SU-DHL-6 (cell line): ENCODE results near the gene UNC13B.

Experiments used
- H2AFZ ChIP-seq: fragments of 200-600 bp; sonication (generic); 2 replicates; pipeline ENCODE4 v1.6.1; 2014; ENCODE audit warnings: low read depth, mild to moderate bottlenecking, moderate library complexity, mixed read lengths, antibody characterized with exemption, low read length; ENCODE audit not compliant: severe bottlenecking
- H3F3A ChIP-seq: fragments of 200-600 bp; shearing (Covaris generic); 2 replicates; pipeline ENCODE4 v1.6.0; 2016; ENCODE audit warnings: antibody characterized with exemption, mild to moderate bottlenecking; ENCODE audit not compliant: insufficient read depth
- H3K27ac ChIP-seq: fragments of 200-600 bp; sonication (generic); 2 replicates; pipeline ENCODE4 v1.5.1; 2016; ENCODE audit warnings: low read depth, mild to moderate bottlenecking, low read length, moderate library complexity, mixed read lengths
- H3K27me3 ChIP-seq: fragments of 200-600 bp; sonication (generic), shearing (Covaris generic); 2 replicates; pipeline ENCODE4 v1.6.0; 2014; ENCODE audit warnings: mild to moderate bottlenecking, low read length
- H3K36me3 ChIP-seq: fragments of 200-600 bp; sonication (generic); 2 replicates; pipeline ENCODE4 v1.6.1; 2014; ENCODE audit warnings: mild to moderate bottlenecking, low read length, mixed read lengths
- H3K4me2 ChIP-seq: fragments of 300-600, 200-600 bp; shearing (Covaris generic), sonication (generic); 2 replicates; pipeline ENCODE4 v1.6.0; 2014; ENCODE audit warnings: low read length, low read depth, mild to moderate bottlenecking; ENCODE audit not compliant: poor library complexity, severe bottlenecking
- H3K4me3 ChIP-seq: fragments of 200-600 bp; sonication (generic); 2 replicates; pipeline ENCODE4 v1.5.1; 2014; ENCODE audit warnings: antibody characterized with exemption, low read length, mild to moderate bottlenecking, mixed read lengths; ENCODE audit not compliant: insufficient read depth, poor library complexity, severe bottlenecking
- H3K79me2 ChIP-seq: fragments of 200-600 bp; sonication (generic); 2 replicates; pipeline ENCODE4 v1.6.1; 2014; ENCODE audit warnings: mild to moderate bottlenecking, low read length, moderate library complexity; ENCODE audit not compliant: insufficient read depth
- H3K9ac ChIP-seq: fragments of 200-600 bp; sonication (generic); 2 replicates; pipeline ENCODE4 v1.7.0; 2014; ENCODE audit warnings: mild to moderate bottlenecking, low read length
- H3K9me2 ChIP-seq: fragments of 200-600 bp; sonication (generic); replicated peaks from 2 replicates; pipeline ENCODE4 v1.6.1; 2014; ENCODE audit warnings: low read length; ENCODE audit not compliant: insufficient read depth
- H3K9me3 ChIP-seq: fragments of 200-600 bp; sonication (generic); 2 replicates; pipeline ENCODE4 v1.6.1; 2014; ENCODE audit warnings: low read length, mixed read lengths; ENCODE audit not compliant: insufficient read depth
- H4K20me1 ChIP-seq: fragments of 200-600 bp; sonication (generic); 2 replicates; pipeline ENCODE4 v1.6.1; 2014; ENCODE audit warnings: low read depth, mild to moderate bottlenecking, antibody characterized with exemption, low read length, moderate library complexity, mixed read lengths
- CTCF ChIP-seq: fragments of 200-600 bp; sonication (generic); IDR thresholded peaks from one replicate; pipeline ENCODE4 v1.5.1; 2017; ENCODE audit warnings: antibody characterized with exemption, mild to moderate bottlenecking, low read length, moderate library complexity; ENCODE audit not compliant: insufficient read depth, poor library complexity, severe bottlenecking
- EZH2phosphoT487 ChIP-seq: fragments of 200-600 bp; sonication (generic), shearing (Covaris generic); conservative IDR thresholded peaks from 2 replicates; pipeline ENCODE4 v1.6.1; 2018; ENCODE audit warnings: mild to moderate bottlenecking, antibody characterized with exemption, low read length, moderate library complexity, mixed read lengths

UNC13B gene

GRCh38 chr9:35254237-35254636 is 92.4 kb downstream of the UNC13B start:
- Histone ChIP-seq H3K79me2 (no peaks in the 10 kb centered on the region), H3K4me2 (no peak overlapping the region), H3K9ac (no peak overlapping the region), H4K20me1 (no peaks in the 10 kb centered on the region), H3K9me2 (no peaks in the 10 kb centered on the region), H3K9me3 (no peaks in the 10 kb centered on the region), H2AFZ (no peak overlapping the region), H3K4me3 (no peak overlapping the region), H3F3A (no peaks in the 10 kb centered on the region), H3K36me3 (no peaks in the 10 kb centered on the region), H3K27me3 (no peaks in the 10 kb centered on the region), H3K27ac (no peak overlapping the region)
- TF ChIP-seq CTCF (no peak), EZH2phosphoT487 (no peak)

GRCh38 chr9:35254984-35255857 is 93.4 kb downstream of the UNC13B start:
- no peaks in the 10 kb centered on the region for H3K9me3 ChIP-seq
- H3F3A ChIP-seq: no peaks in the 10 kb centered on the region
- no peaks in the 10 kb centered on the region for H3K79me2 ChIP-seq
- H3K36me3 ChIP-seq: no peaks in the 10 kb centered on the region
- no peaks in the 10 kb centered on the region for H4K20me1 ChIP-seq
- H3K9ac ChIP-seq: no peak overlapping the region
- no peak overlapping the region for H3K4me2 ChIP-seq
- H3K4me3 ChIP-seq: no peak overlapping the region
- H2AFZ ChIP-seq: no peak overlapping the region
- H3K27ac ChIP-seq: no peak overlapping the region
- no peak for TF ChIP-seq CTCF
- no peak for TF ChIP-seq EZH2phosphoT487
- no peaks in the 10 kb centered on the region for H3K9me2 ChIP-seq
- H3K27me3 ChIP-seq: no peaks in the 10 kb centered on the region

- H3K9ac ChIP-seq: no peak overlapping the region
- H4K20me1 ChIP-seq: no peaks in the 10 kb centered on the region
- no peaks in the 10 kb centered on the region for H3K79me2 ChIP-seq
- TF ChIP-seq EZH2phosphoT487 (no peak), CTCF (no peak)
- no peaks in the 10 kb centered on the region for H3K9me3 ChIP-seq
- no peaks in the 10 kb centered on the region for H3F3A ChIP-seq
- no peaks in the 10 kb centered on the region for H3K36me3 ChIP-seq
- no peak overlapping the region for H3K4me3 ChIP-seq
- no peaks in the 10 kb centered on the region for H3K9me2 ChIP-seq
- no peaks in the 10 kb centered on the region for H3K27me3 ChIP-seq
- H2AFZ ChIP-seq: no peak overlapping the region
- no peak overlapping the region for H3K27ac ChIP-seq
- no peak overlapping the region for H3K4me2 ChIP-seq
Measured at GRCh38 chr9:35257986-35258659, 96.3 kb downstream of the UNC13B start.
